A549 treated with DMSO at 1 μM for 4 hours (cell line): ENCODE data around the gene KCTD8. TPM values are rescaled to one million over a fixed set of nuclear protein-coding genes. Genes with fewer than 3 reads are reported as not detected.

Experiments
- total RNA-seq: library from RNA; stranded (reverse); fragments of 200-300 nt; extraction: Qiagen RNA extraction; gene quantifications from 5 replicates; pipeline ENCODE4 v1.2.3, GENCODE V29; 2022; ENCODE audit warnings: low read depth

KCTD8 gene
- not detected in 5 replicates for total RNA-seq

GRCh38 chr4:44448521-44449461 lies at the start of gene KCTD8:
Gene KCTD8, minus strand, starts transcription at chr4:44448809.

Other genes with a start within 250 kb of the KCTD8 start
- not detected in 5 replicates for gene YIPF7, start 202.8 kb upstream of the KCTD8 start, total RNA-seq
- 8.0 to 12.5 TPM (median 11.2 TPM) in 5 replicates for gene GUF1, start 229.6 kb upstream of the KCTD8 start, total RNA-seq